ENCODE results near the gene TMEM161A.

The TMEM161A gene

GRCh38 chr19:19098703-19099632, 39.3 kb downstream of the TMEM161A start:
- no peak for TF ChIP-seq CTCF (conservative IDR thresholded peaks at IDR 0.05; ENCODE audit: low read length)
- no peak overlapping the region for H3K4me3 ChIP-seq (ENCODE audit: low read length)
- DNase-seq (ENCODE audit: low read depth), result no peak

- no peak for TF ChIP-seq CTCF (conservative IDR thresholded peaks at IDR 0.05; ENCODE audit: low read length)
- no peak overlapping the region for H3K4me3 ChIP-seq (ENCODE audit: low read length)
- no peak for DNase-seq (ENCODE audit: low read depth)
These were observed 40.1 kb downstream of the TMEM161A start for GRCh38 chr19:19098084-19098702.

GRCh38 chr19:19096641-19097627, 41.3 kb downstream of the TMEM161A start:
- DNase-seq (ENCODE audit: low read depth), result no peak
- no peak overlapping the region for H3K4me3 ChIP-seq (ENCODE audit: low read length)
- no peak for TF ChIP-seq CTCF (conservative IDR thresholded peaks at IDR 0.05; ENCODE audit: low read length)

- no peak for DNase-seq (ENCODE audit: low read depth)
- H3K4me3 ChIP-seq (ENCODE audit: low read length), result no peak overlapping the region
- TF ChIP-seq CTCF (conservative IDR thresholded peaks at IDR 0.05; ENCODE audit: low read length), result no peak
These were observed 42.6 kb downstream of the TMEM161A start for GRCh38 chr19:19095691-19096090.

GRCh38 chr19:19094513-19094912, 43.8 kb downstream of the TMEM161A start:
- no peak for TF ChIP-seq CTCF (conservative IDR thresholded peaks at IDR 0.05; ENCODE audit: low read length)
- H3K4me3 ChIP-seq (ENCODE audit: low read length), result no peak overlapping the region
- no peak for DNase-seq (ENCODE audit: low read depth)

GRCh38 chr19:19087676-19088075, 50.6 kb downstream of the TMEM161A start:
- DNase-seq (ENCODE audit: low read depth), result no peak
- TF ChIP-seq CTCF (conservative IDR thresholded peaks at IDR 0.05; ENCODE audit: low read length), result no peak
- H3K4me3 ChIP-seq (ENCODE audit: low read length), result no peak overlapping the region
